H1 (cell line): ENCODE data around the gene CMYA5. TPM values are rescaled to one million over a fixed set of nuclear protein-coding genes. Genes with fewer than 3 reads are reported as not detected.

Source experiments
- CTBP2 ChIP-seq: IDR thresholded peaks from 2 replicates; pipeline ENCODE4 v1.7.0; 2011; ENCODE audit warnings: borderline replicate concordance, mild to moderate bottlenecking, moderate library complexity, mixed read lengths, low read length; ENCODE audit not compliant: insufficient read depth, insufficient read length
- GABPA ChIP-seq: IDR thresholded peaks from 2 replicates; pipeline ENCODE4 v1.6.1; 2011; ENCODE audit warnings: mild to moderate bottlenecking, low read length, moderate library complexity, borderline replicate concordance; ENCODE audit not compliant: insufficient read depth
- POLR2A ChIP-seq, 2 experiments: IDR thresholded peaks; 1 replicate in 1 of 2; 2 replicates in 1 of 2; pipeline ENCODE4 v1.6.1; 2011; ENCODE audit warnings: low read depth in 2 of 2, low read length in 2 of 2, mild to moderate bottlenecking in 2 of 2; ENCODE audit errors: control extremely low read depth in 1 of 2
- YY1 ChIP-seq: IDR thresholded peaks from 2 replicates; pipeline ENCODE4 v1.6.1; 2011; ENCODE audit warnings: low read depth, mild to moderate bottlenecking, low read length
- polyA plus RNA-seq, 7 experiments: library from polyadenylated mRNA; depleted of rRNA in 3 of 7; stranded (reverse) in 5 of 7; unstranded in 2 of 7; fragments of >200 nt in 5 of 7; fragments of 200-250 nt in 2 of 7; gene quantifications; 1 replicate in 5 of 7; 2 replicates in 1 of 7; 4 replicates in 1 of 7; pipeline versions ENCODE4 v1.2.1 to v1.2.3, GENCODE V29; 2011 to 2013; ENCODE audit warnings: missing spikeins in 2 of 7, mixed read lengths in 2 of 7
- total RNA-seq: library from RNA; stranded (reverse); fragmentation: NEBNext Ultra II Directional; extraction: Animal tissue kit (Norgen Biotek cat#: 25700); gene quantifications from 2 replicates; pipeline ENCODE4 v1.2.1, GENCODE V29; 2021

CMYA5 gene
- total and polyA plus RNA-seq, 2 of the 8 experiments (the other 6 are each of a cell fraction or from before 2014, with no cell fraction given): 0.88 to 0.95 TPM

DNA sequence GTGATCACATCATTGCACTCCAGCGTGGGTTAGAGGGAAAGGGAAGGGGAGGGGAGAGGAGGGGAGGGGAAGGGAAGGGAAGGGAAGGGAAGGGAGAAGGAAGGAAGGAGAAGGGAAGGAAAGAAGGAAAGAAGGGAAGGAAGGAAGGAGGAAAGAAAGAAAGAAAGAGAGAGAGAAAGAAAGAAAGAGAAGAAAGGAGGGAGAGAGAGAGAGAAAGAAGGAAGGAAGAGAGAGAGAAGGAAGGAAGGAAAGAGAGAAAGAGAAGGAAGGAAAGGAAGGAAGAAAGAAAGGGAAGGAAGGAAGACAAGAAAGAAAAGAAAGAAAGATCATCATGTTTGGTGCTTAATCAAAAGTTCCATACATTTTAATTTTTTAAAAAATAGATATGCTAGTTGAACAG, 136.2 kb downstream of the CMYA5 start (continued):
- TF ChIP-seq YY1 (no peak), CTBP2 (no peak), POLR2A (IDR thresholded peaks at IDR 0.05; ENCODE audit: control extremely low read depth in 1 of 2, low read depth in 2 of 2, low read length in 2 of 2) (no peak), GABPA (no peak)
